Measurements from ENCODE around the gene PLCZ1. TPM values are rescaled to one million over a fixed set of nuclear protein-coding genes. Genes with fewer than 3 reads are reported as not detected.

PLCZ1 gene
- total and polyA plus RNA-seq, 2 donors (not counting 3 experiments of a cell fraction or from before 2014, with no cell fraction given): not detected

DNA sequence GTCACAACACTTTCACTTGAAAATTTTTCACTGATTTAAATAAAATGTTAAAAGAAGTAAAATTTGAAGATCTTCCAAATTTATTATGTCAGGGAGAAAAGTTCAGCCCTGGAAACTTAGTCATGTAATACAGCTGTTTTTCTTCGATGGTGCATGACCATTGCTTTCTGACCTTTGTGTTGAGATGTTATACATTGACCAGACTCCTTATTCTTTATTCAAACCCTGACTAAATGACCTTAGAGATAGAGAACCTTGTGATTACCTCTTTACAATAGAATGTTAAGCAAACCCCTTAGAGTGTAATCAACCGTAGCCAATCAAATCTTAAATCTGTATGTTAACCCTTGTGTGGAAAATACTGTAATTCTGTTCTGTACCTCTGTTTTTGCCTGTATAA is 34.5 kb downstream of the PLCZ1 start:
- H3K4me3 ChIP-seq (replicated peaks in 1 of 3; ENCODE audit: insufficient read depth in 1 of 3, low read depth in 1 of 3, low read length in 3 of 3): no peak overlapping the region
- no peaks in the 10 kb centered on the region for H3K27me3 ChIP-seq (ENCODE audit: control insufficient read depth in 2 of 2, insufficient read depth in 2 of 2, low read length in 2 of 2)
- DNase-seq (ENCODE audit: low read depth, low spot score) (no peak), FAIRE-seq (no peak)
- H3K9me3 ChIP-seq (replicated peaks; ENCODE audit: control insufficient read depth, insufficient read depth, low read length): no peaks in the 10 kb centered on the region
- ChIA-PET POLR2A (no interaction called here), CTCF (no interaction called here)
- H3K4me1 ChIP-seq (ENCODE audit: control insufficient read depth, extremely low read depth, insufficient read depth, low read length): no peaks in the 10 kb centered on the region
- no peaks in the 10 kb centered on the region for H3K9me1 ChIP-seq (replicated peaks; ENCODE audit: control insufficient read depth, extremely low read depth, insufficient read depth, low read length)
- no peak overlapping the region for H2AFZ ChIP-seq (ENCODE audit: low read depth, low read length)
- dilution Hi-C loops (cut with MboI; ENCODE audit: extremely low pct_ligation_motif_present, low sequenced_read_pairs) (no loop called here), intact Hi-C loops (cut with micrococcal nuclease) (no loop called here)
- no peaks in the 10 kb centered on the region for H3K36me3 ChIP-seq (ENCODE audit: control insufficient read depth in 2 of 2, extremely low read depth in 1 of 2, insufficient read depth in 2 of 2, low read length in 2 of 2)
- BruUV-seq (replicated peaks): no TSS peak
- H3K4me2 ChIP-seq (ENCODE audit: insufficient read depth, low read length): no peak overlapping the region
- no peak overlapping the region for H3K9ac ChIP-seq (replicated peaks; ENCODE audit: extremely low read depth, insufficient read depth, low read length)
- TF ChIP-seq, protein P1, sequence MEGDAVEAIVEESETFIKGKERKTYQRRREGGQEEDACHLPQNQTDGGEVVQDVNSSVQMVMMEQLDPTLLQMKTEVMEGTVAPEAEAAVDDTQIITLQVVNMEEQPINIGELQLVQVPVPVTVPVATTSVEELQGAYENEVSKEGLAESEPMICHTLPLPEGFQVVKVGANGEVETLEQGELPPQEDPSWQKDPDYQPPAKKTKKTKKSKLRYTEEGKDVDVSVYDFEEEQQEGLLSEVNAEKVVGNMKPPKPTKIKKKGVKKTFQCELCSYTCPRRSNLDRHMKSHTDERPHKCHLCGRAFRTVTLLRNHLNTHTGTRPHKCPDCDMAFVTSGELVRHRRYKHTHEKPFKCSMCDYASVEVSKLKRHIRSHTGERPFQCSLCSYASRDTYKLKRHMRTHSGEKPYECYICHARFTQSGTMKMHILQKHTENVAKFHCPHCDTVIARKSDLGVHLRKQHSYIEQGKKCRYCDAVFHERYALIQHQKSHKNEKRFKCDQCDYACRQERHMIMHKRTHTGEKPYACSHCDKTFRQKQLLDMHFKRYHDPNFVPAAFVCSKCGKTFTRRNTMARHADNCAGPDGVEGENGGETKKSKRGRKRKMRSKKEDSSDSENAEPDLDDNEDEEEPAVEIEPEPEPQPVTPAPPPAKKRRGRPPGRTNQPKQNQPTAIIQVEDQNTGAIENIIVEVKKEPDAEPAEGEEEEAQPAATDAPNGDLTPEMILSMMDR (IDR thresholded peaks at IDR 0.05; ENCODE audit: extremely low read depth in 1 of 2, insufficient read depth in 1 of 2, low read depth in 1 of 2, low read length in 2 of 2): no peak
- TF ChIP-seq JUN (IDR thresholded peaks at IDR 0.05; ENCODE audit: borderline replicate concordance, insufficient read depth, insufficient read length, low read depth): no peak
- no peak for TF ChIP-seq POLR2AphosphoS5 (IDR thresholded peaks at IDR 0.05; ENCODE audit: insufficient read depth, low read depth, low read length)
- TF ChIP-seq POLR2A (IDR thresholded peaks at IDR 0.05; ENCODE audit: low read depth, low read length): no peak
- TF ChIP-seq MYC (IDR thresholded peaks at IDR 0.05; ENCODE audit: low read depth, low read length): no peak
- no peak for TF ChIP-seq EZH2 (IDR thresholded peaks at IDR 0.05; ENCODE audit: borderline replicate concordance, low read depth, low read length, severe bottlenecking)
- no peak for TF ChIP-seq GATA2 (IDR thresholded peaks at IDR 0.05; ENCODE audit: insufficient read depth, insufficient read length, low read depth, low read length)
- TF ChIP-seq, protein P2, sequence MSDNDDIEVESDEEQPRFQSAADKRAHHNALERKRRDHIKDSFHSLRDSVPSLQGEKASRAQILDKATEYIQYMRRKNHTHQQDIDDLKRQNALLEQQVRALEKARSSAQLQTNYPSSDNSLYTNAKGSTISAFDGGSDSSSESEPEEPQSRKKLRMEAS (IDR thresholded peaks at IDR 0.05; ENCODE audit: insufficient read depth, insufficient read length): no peak
- no peak for TF ChIP-seq FOS (IDR thresholded peaks at IDR 0.05; ENCODE audit: borderline replicate concordance, insufficient read depth, low read length)
- no peaks in the 10 kb centered on the region for H3K79me2 ChIP-seq (ENCODE audit: control insufficient read depth, insufficient read depth, low read length)
- H3K27ac ChIP-seq (ENCODE audit: insufficient read depth, low read depth, low read length): no peak overlapping the region
- H4K20me1 ChIP-seq (replicated peaks; ENCODE audit: control insufficient read depth, extremely low read depth, insufficient read depth, low read length): no peaks in the 10 kb centered on the region
